Osteocyte (in vitro differentiated cells): ENCODE measurements around the gene UPF1. TPM values are rescaled to one million over a fixed set of nuclear protein-coding genes. Genes with fewer than 3 reads are reported as not detected.
A peak's percentile ranks its signal among the peaks of the same experiment; 100 is the strongest.

Source experiments
- DNase-seq: peaks from one replicate; pipeline ENCODE4 v3.0.0; 2021; ENCODE audit warnings: mixed read lengths; ENCODE audit not compliant: unreplicated experiment; ENCODE audit errors: extremely low spot score
- H3K27ac Mint-ChIP-seq: one replicate; pipeline ENCODE4 v1.8.0; 2021; ENCODE audit warnings: mild to moderate bottlenecking, mixed read lengths; ENCODE audit not compliant: unreplicated experiment
- H3K27me3 Mint-ChIP-seq: one replicate; pipeline ENCODE4 v1.8.0; 2021; ENCODE audit warnings: mixed read lengths; ENCODE audit not compliant: unreplicated experiment
- H3K36me3 Mint-ChIP-seq: one replicate; pipeline ENCODE4 v1.8.0; 2021; ENCODE audit warnings: mixed read lengths; ENCODE audit not compliant: unreplicated experiment
- H3K4me1 Mint-ChIP-seq: one replicate; pipeline ENCODE4 v1.8.0; 2021; ENCODE audit warnings: mixed read lengths; ENCODE audit not compliant: unreplicated experiment
- H3K4me3 Mint-ChIP-seq: one replicate; pipeline ENCODE4 v1.8.0; 2021; ENCODE audit warnings: mild to moderate bottlenecking, moderate library complexity, mixed read lengths; ENCODE audit not compliant: unreplicated experiment
- H3K9me3 Mint-ChIP-seq: one replicate; pipeline ENCODE4 v1.8.0; 2021; ENCODE audit warnings: mixed read lengths; ENCODE audit not compliant: unreplicated experiment
- total RNA-seq: library from RNA; stranded (reverse); gene quantifications from 2 replicates; pipeline ENCODE4 v1.2.1, GENCODE V29; 2021
- TF ChIP-seq, protein P1 (sequence below): fragments of 200-600 bp; sonication (generic); IDR thresholded peaks from 2 replicates; pipeline ENCODE4 v1.5.0; 2021; ENCODE audit warnings: antibody characterized with exemption, mild to moderate bottlenecking, moderate library complexity

UPF1 gene
- total RNA-seq, 1 donor from 2014 or later: 58.0 TPM

DNA sequence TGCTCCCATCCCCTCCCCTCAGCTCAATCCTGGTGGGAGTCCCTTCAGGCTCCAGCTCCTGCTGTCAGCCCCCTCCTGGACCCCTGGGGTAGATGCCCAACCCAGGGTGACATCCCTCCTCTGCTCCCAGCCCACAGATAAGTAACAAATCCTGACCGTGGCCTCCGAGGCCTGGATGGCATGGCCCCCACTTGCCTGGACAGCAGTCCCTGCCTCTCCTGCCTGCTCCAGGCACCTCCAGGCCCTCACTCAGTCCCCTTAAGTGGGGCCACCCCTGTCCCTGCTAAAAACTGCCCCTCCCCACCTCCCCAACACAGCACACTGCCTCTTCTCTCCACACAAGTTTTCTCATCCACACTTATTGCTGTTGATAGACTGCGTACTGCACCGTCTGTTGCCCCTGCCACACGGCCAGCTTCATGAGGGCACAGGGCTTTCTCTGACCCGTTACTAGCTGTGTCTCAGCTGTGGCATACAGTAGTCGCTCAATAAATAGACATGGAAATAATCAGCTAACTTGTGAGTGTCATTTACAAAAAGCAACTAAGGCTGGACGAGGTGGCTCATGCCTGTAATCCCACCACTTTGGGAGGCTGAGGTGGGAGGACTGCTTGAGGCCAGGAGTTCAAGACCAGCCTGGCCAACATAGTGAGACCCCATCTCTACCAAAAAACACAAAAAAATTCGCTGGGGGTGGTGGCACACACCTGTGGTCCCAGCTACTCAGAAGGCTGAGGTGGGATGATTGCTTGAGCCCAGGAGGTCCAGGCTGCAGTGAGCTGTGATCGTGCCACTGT lies 58.4 kb downstream of the UPF1 start:
- Mint-ChIP-seq H3K4me3 (no peak overlapping the region), H3K27me3 (no peaks in the 10 kb centered on the region), H3K36me3 (no peaks in the 10 kb centered on the region), H3K9me3 (no peaks in the 10 kb centered on the region), H3K4me1 (no peaks in the 10 kb centered on the region), H3K27ac (no peak overlapping the region)
- TF ChIP-seq, protein P1, sequence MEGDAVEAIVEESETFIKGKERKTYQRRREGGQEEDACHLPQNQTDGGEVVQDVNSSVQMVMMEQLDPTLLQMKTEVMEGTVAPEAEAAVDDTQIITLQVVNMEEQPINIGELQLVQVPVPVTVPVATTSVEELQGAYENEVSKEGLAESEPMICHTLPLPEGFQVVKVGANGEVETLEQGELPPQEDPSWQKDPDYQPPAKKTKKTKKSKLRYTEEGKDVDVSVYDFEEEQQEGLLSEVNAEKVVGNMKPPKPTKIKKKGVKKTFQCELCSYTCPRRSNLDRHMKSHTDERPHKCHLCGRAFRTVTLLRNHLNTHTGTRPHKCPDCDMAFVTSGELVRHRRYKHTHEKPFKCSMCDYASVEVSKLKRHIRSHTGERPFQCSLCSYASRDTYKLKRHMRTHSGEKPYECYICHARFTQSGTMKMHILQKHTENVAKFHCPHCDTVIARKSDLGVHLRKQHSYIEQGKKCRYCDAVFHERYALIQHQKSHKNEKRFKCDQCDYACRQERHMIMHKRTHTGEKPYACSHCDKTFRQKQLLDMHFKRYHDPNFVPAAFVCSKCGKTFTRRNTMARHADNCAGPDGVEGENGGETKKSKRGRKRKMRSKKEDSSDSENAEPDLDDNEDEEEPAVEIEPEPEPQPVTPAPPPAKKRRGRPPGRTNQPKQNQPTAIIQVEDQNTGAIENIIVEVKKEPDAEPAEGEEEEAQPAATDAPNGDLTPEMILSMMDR: no peak
- peak; percentile 80 for DNase-seq

DNA sequence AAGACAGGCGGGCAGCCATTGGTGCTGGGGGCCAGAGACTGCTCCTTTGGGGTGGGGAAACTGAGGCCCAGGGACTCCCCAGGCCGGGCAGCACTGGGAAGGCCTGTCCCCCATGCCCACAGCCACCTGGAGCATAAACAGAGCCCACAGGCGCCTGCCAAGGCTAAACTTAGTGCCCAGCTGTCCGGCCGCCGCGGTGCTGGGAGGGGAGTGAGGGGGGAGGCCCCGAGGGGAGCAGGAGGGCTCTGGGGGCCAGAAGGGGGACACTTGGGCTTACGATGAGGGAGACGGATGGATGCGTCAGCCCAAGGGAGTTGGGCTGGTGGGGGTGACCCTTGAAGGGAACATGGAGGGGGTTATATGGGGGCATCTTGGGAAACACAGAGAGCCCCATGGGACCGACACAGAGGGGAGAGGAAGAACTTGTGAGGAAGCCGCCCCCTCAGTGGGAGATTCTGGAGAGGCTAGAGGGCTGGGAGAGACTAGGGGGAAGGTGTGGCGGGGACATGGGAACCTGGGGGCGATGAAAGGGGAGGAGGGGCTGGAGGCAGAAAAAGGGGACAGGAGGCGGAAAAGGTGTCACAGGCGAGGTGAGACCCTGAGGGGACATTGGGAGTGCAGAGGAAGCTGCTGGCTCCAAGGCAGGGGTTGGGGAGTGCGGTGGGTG lies 62.0 kb downstream of the UPF1 start:
- Mint-ChIP-seq H3K27ac (no peak overlapping the region), H3K9me3 (no peaks in the 10 kb centered on the region), H3K36me3 (no peaks in the 10 kb centered on the region), H3K4me3 (no peak overlapping the region), H3K4me1 (peaks cover 3% of the 10 kb centered on the region), H3K27me3 (no peaks in the 10 kb centered on the region)
- TF ChIP-seq, protein P1: no peak
- peak; percentile 81 for DNase-seq

DNA sequence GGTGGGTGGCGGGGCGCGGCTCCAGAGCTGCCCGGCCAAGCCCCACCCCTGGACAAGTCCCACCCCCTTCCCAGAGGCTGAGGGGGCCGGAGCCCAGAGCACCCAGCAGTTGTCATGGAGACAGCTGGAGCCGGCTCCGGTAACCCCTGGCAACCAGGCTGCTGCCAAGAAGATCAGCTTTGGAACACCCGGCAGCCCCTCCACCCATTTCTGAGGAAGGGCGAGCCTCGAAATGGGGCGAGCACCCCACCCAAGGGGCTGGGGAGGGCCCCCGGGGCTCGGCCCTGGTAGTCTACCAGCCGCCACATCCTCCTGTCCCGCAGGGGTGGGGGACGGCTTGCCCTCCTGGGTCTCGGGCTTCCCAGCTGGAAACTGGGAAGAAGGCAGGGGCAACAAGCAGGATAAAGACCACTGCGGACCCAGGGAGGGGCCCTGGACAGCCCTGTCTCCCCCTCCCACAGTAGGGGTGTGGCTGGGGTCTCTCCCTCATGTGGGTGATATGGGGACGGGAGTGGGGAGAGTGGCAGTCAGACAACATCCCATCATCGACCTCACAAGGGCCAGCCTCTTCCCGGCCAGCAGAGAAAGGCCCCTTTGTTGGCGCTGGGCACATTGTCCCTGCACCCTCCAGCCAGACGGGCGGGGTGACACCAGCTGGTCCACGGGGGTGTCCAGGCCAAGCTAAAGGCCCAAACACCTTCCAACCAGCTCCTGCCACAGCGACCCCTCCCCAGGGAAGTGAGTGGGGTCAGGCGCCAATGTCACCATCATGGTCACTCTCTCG lies 62.7 kb downstream of the UPF1 start:
- Mint-ChIP-seq H3K27ac (no peak overlapping the region), H3K4me1 (peaks cover 3% of the 10 kb centered on the region), H3K36me3 (no peaks in the 10 kb centered on the region), H3K4me3 (peak overlapping the region; percentile 63), H3K27me3 (no peaks in the 10 kb centered on the region), H3K9me3 (no peaks in the 10 kb centered on the region)
- DNase-seq: peak; percentile 81
- TF ChIP-seq, protein P1: no peak

DNA sequence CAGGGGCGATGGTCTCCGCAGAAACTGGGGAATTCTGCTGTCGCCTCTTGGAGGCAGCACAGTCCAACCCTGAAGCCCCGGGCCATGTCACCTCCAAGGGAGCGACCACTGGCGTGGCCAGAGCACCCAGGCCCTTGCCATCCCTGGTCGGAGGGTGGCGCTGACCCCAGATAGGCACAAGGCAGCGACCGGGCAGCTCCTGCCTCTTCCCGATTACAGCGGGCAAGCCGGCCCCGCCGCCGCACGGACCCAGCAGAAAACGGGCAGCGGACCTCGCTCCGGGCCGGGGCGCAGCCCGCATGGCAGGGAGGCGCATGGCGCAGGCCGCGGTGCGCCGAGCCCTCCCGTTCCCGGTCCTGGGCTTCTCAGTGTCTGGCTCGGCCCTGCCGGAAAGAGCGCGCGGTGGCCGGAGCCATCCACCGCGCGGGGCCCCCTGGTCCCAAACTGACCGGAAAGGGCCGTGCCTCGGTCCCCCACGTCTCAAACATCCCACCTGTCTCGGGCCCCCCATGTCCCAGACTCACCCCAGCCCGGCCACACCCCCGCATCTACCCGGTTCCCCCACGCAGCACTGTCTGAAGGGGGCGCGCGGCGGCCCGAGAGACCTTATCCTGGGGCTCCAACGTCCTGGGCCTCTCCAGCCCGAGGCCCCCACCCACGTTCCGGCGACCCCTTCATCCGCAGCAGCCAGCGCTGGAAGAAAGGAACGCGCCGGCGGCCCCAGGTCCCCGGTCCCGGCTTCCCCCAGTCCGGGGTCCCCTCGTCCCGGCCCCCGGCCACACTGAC lies 63.5 kb downstream of the UPF1 start:
- peak; percentile 86 for DNase-seq
- Mint-ChIP-seq H3K4me1 (peaks cover 3% of the 10 kb centered on the region), H3K27me3 (no peaks in the 10 kb centered on the region), H3K27ac (no peak overlapping the region), H3K4me3 (peak overlapping the region; percentile 81), H3K36me3 (no peaks in the 10 kb centered on the region), H3K9me3 (no peaks in the 10 kb centered on the region)
- TF ChIP-seq, protein P1: peak; percentile 61
